NB4 (cell line): Measurements from ENCODE around the gene GAPT.

ENCODE experiments used
- DNase-seq: peaks from one replicate; pipeline ENCODE4 v3.0.0; 2010; ENCODE audit warnings: low read depth
- H3K4me3 ChIP-seq: one replicate; pipeline ENCODE4 v1.5.1; 2011; ENCODE audit warnings: mild to moderate bottlenecking, low read depth, low read length, moderate library complexity
- MYC ChIP-seq: IDR thresholded peaks from 2 replicates; pipeline ENCODE4 v1.6.1; 2011; ENCODE audit warnings: low read depth, low read length
- POLR2A ChIP-seq: IDR thresholded peaks from 2 replicates; pipeline ENCODE4 v1.6.1; 2011; ENCODE audit warnings: mild to moderate bottlenecking; ENCODE audit not compliant: insufficient read length; ENCODE audit errors: extremely low read depth
- TF ChIP-seq, protein P1 (sequence below): IDR thresholded peaks from 2 replicates; pipeline ENCODE4 v1.6.1; 2011; ENCODE audit warnings: low read depth, low read length
- TF ChIP-seq, protein P2 (sequence below): IDR thresholded peaks from one replicate; pipeline ENCODE4 v1.5.1; 2012; ENCODE audit warnings: low read depth, low read length

Gene GAPT

DNA sequence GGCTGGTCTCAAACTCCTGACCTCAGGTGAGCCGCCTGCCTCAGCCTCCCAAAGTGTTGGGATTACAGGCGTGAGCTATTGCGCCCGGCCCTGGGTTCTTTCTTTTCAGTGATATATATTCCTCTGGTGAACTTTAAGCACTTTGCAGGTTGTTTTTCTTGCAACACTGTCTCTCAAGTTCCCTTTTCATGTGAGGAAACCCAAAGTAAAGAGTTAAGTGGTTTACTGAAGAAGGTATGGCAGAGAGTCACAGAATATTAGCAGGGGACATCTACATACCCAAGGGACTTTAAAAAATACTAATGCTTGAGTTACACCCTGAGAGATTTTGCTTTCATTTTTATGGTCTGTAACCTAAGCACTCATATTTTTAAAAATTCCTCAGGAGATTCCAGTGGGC, 6.7 kb upstream of the GAPT start:
- TF ChIP-seq, protein P1, sequence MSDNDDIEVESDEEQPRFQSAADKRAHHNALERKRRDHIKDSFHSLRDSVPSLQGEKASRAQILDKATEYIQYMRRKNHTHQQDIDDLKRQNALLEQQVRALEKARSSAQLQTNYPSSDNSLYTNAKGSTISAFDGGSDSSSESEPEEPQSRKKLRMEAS: no peak
- TF ChIP-seq POLR2A (no peak), MYC (no peak)
- TF ChIP-seq, protein P2, sequence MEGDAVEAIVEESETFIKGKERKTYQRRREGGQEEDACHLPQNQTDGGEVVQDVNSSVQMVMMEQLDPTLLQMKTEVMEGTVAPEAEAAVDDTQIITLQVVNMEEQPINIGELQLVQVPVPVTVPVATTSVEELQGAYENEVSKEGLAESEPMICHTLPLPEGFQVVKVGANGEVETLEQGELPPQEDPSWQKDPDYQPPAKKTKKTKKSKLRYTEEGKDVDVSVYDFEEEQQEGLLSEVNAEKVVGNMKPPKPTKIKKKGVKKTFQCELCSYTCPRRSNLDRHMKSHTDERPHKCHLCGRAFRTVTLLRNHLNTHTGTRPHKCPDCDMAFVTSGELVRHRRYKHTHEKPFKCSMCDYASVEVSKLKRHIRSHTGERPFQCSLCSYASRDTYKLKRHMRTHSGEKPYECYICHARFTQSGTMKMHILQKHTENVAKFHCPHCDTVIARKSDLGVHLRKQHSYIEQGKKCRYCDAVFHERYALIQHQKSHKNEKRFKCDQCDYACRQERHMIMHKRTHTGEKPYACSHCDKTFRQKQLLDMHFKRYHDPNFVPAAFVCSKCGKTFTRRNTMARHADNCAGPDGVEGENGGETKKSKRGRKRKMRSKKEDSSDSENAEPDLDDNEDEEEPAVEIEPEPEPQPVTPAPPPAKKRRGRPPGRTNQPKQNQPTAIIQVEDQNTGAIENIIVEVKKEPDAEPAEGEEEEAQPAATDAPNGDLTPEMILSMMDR: no peak
- no peak overlapping the region for H3K4me3 ChIP-seq
- DNase-seq: peak; percentile 64

DNA sequence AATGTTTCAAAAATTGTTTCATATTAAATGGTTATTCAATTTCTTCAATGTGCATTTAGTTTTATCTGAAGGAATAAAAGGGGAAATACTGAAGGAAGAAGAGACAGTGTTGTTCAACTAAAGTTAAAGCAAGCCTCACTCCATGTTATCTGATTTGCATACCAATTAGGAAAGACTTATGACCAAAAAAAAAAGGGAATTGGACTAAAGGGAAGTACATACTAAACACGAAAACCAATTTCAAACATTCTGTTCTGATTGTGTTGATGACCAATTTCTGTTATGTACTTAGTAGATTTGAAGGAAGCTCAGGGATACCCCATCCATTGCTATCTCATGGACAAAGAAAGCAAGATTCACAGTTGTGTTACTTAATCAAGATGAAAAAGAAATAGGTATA, 4.9 kb upstream of the GAPT start:
- DNase-seq: no peak
- TF ChIP-seq, protein P1: no peak
- TF ChIP-seq, protein P2: no peak
- TF ChIP-seq POLR2A (no peak), MYC (no peak)

DNA sequence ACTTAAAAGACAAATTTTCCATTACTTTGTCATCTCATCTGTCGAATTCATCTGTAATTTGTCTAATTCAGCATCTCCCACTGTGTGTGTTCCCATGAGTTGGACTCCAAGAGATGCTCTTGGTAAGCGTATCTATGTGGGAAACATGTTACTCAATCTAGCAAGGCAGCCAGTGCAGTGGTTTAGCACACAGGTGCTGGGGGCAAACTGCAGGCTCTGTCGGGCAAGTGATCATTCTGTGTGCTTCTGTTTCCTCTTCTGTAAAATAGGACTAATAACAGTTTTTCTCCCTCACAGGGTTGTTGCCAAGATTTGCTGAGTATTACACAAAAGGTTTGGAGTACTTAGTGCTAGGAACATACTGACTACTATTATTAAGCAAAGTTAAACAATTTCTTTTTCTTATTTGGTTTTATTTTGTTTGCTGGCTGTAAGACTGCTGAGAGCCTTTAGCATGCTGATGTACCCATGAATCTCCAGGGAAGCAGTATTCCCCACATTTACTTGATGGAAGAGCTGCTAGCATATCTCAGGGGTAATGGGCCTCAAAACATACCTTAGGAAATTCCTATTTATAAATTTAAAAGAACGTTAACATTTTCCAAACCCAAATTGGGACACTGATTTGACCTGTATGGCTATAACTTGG, 709 bp upstream of the GAPT start:
- H3K4me3 ChIP-seq: no peak overlapping the region
- DNase-seq: peak; percentile 70
- TF ChIP-seq POLR2A (no peak), MYC (no peak)
- TF ChIP-seq, protein P1: no peak; the same call in 1 of the 2 replicates
- TF ChIP-seq, protein P2: no peak

More for the DNA sequence above, 4.9 kb upstream of the GAPT start:
- H3K4me3 ChIP-seq: no peak overlapping the region

DNA sequence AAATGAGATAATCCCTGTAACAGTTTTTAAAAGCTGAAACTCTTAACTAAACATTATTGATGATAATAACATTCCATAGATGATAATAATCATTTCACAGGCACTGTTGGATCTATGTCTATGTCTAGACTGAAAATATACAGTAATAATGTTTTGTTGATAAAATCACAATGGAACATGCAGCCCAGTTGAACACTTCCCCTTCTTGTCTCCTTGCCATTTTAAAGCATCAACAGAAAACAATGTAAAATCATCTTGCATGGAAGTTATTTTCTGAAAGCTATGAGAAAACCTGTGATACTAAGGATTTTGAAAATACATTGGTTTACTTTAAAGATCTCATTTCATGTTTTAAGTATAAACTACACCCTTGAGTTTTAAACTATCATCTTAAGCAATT, 1.9 kb downstream of the GAPT start:
- DNase-seq: peak; percentile 34
- TF ChIP-seq MYC (no peak), POLR2A (no peak)
- TF ChIP-seq, protein P2: no peak
- TF ChIP-seq, protein P1: no peak
- H3K4me3 ChIP-seq: peak overlapping the region; percentile 89

DNA sequence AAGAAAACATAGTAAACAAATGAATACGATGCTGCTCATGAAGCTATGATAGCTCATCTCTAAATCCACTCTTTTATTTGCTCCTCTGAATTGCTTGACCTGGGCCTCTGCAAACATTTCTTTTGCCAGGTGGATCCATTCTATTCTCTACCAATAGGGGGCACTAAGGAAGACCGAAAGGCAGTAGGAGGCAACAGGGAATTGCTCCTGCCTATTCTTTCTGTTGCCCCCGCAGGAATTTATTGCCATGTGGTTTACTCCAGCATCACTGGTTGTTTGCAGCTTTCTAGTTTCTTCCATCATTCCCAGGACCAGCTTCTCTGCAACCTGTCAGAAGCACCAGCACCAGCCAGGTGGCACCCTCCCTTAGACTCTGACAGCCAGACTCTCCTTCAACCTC, 5.3 kb downstream of the GAPT start:
- no peak for TF ChIP-seq POLR2A
- TF ChIP-seq, protein P2: peak; percentile 19
- no peak for DNase-seq
- H3K4me3 ChIP-seq: no peak overlapping the region

DNA sequence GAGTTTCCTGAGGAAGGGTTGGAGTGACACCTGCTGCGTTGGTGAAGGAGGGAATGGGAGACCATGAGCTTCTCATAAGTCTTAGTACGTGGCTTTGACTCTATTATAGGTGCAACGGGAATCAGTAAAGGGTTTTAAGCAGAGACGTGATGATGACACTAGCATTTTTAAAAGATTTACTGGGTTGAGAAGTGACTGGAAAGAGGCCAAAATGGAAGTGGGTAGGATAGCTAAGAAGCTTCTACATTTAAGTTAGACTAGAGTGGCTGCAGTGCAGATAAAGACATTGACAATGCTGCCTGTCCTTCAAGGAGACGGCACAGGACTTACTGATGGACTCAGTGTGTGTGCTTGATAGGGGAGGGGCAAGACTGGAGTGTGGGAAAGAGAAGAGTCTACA, 6.2 kb downstream of the GAPT start:
- no peak for DNase-seq
- no peak for TF ChIP-seq MYC
- TF ChIP-seq, protein P1: no peak
- TF ChIP-seq POLR2A: no peak
- TF ChIP-seq, protein P2: no peak
- no peak overlapping the region for H3K4me3 ChIP-seq
